H9 (cell line): Measurements from ENCODE around the gene AFAP1. TPM values are rescaled to one million over a fixed set of nuclear protein-coding genes. Genes with fewer than 3 reads are reported as not detected.

Experiments
- DNase-seq: peaks from one replicate; pipeline ENCODE4 v3.0.0-alpha.2; 2017
- H2AFZ ChIP-seq: one replicate; pipeline ENCODE4 v1.6.1; 2013; ENCODE audit warnings: mild to moderate bottlenecking, low read length, control low read depth, moderate library complexity
- H2AK5ac ChIP-seq: 2 replicates; pipeline ENCODE4 v1.6.1; 2013; ENCODE audit warnings: low read length, control low read depth, mixed read lengths; ENCODE audit not compliant: insufficient read length
- H2BK120ac ChIP-seq: one replicate; pipeline ENCODE4 v1.6.1; 2013; ENCODE audit warnings: low read depth, mild to moderate bottlenecking, low read length, control low read depth, inconsistent platforms; ENCODE audit not compliant: poor library complexity, severe bottlenecking
- H2BK12ac ChIP-seq: 2 replicates; pipeline ENCODE4 v1.6.1; 2013; ENCODE audit warnings: low read length, control low read depth, mixed read lengths, low read depth; ENCODE audit not compliant: insufficient read length
- H2BK15ac ChIP-seq: 2 replicates; pipeline ENCODE4 v1.6.1; 2013; ENCODE audit warnings: low read depth, low read length, control low read depth
- H2BK20ac ChIP-seq: one replicate; pipeline ENCODE4 v1.6.1; 2013; ENCODE audit warnings: low read depth, mild to moderate bottlenecking, low read length, control low read depth, inconsistent platforms; ENCODE audit not compliant: poor library complexity, severe bottlenecking
- H2BK5ac ChIP-seq: 2 replicates; pipeline ENCODE4 v1.6.1; 2013; ENCODE audit warnings: low read length, control low read depth, mixed read lengths; ENCODE audit not compliant: insufficient read length
- H3K14ac ChIP-seq: 2 replicates; pipeline ENCODE4 v1.6.1; 2013; ENCODE audit warnings: low read length, control low read depth; ENCODE audit not compliant: insufficient read depth
- H3K18ac ChIP-seq: 2 replicates; pipeline ENCODE4 v1.6.1; 2013; ENCODE audit warnings: low read depth, mild to moderate bottlenecking, mixed read lengths, low read length, control low read depth; ENCODE audit not compliant: insufficient read length
- H3K23ac ChIP-seq: 2 replicates; pipeline ENCODE4 v1.6.1; 2013; ENCODE audit warnings: low read length, control low read depth, mixed read lengths, low read depth; ENCODE audit not compliant: insufficient read length
- H3K23me2 ChIP-seq: 2 replicates; pipeline ENCODE4 v1.6.1; 2013; ENCODE audit warnings: low read depth, mild to moderate bottlenecking, mixed read lengths, low read length, control low read depth; ENCODE audit not compliant: insufficient read length, poor library complexity, severe bottlenecking
- H3K27ac ChIP-seq: 2 replicates; pipeline ENCODE4 v1.5.1; 2013; ENCODE audit warnings: low read length, control low read depth, mixed read lengths, low read depth; ENCODE audit not compliant: insufficient read length
- H3K27me3 ChIP-seq: 2 replicates; pipeline ENCODE4 v1.6.1; 2013; ENCODE audit warnings: low read length, control low read depth, inconsistent platforms; ENCODE audit not compliant: insufficient read depth
- H3K4ac ChIP-seq: 2 replicates; pipeline ENCODE4 v1.6.1; 2013; ENCODE audit warnings: low read depth, mild to moderate bottlenecking, control low read depth, inconsistent platforms, low read length, moderate library complexity
- H3K4me1 ChIP-seq: 2 replicates; pipeline ENCODE4 v1.6.1; 2013; ENCODE audit warnings: low read length, control low read depth, inconsistent platforms; ENCODE audit not compliant: insufficient read depth
- H3K4me2 ChIP-seq: 2 replicates; pipeline ENCODE4 v1.6.1; 2013; ENCODE audit warnings: low read length, control low read depth, mixed read lengths; ENCODE audit not compliant: insufficient read length, insufficient read depth
- H3K56ac ChIP-seq: 2 replicates; pipeline ENCODE4 v1.6.1; 2013; ENCODE audit warnings: low read depth, mild to moderate bottlenecking, mixed read lengths, low read length, control low read depth; ENCODE audit not compliant: insufficient read length
- H3K79me1 ChIP-seq: 2 replicates; pipeline ENCODE4 v1.6.1; 2013; ENCODE audit warnings: low read depth, mild to moderate bottlenecking, moderate library complexity, low read length, control low read depth, inconsistent platforms; ENCODE audit not compliant: insufficient read depth, poor library complexity, severe bottlenecking
- H3K79me2 ChIP-seq: 2 replicates; pipeline ENCODE4 v1.6.1; 2013; ENCODE audit warnings: low read length, control low read depth, inconsistent platforms; ENCODE audit not compliant: insufficient read depth
- H3K9ac ChIP-seq: 2 replicates; pipeline ENCODE4 v1.6.1; 2013; ENCODE audit warnings: low read length, control low read depth, mixed read lengths; ENCODE audit not compliant: insufficient read length; ENCODE audit errors: extremely low read depth
- H3K9me3 ChIP-seq: one replicate; pipeline ENCODE4 v1.6.1; 2013; ENCODE audit warnings: low read depth, low read length, inconsistent platforms; ENCODE audit not compliant: control insufficient read depth
- H3T11ph ChIP-seq: one replicate; pipeline ENCODE4 v1.6.1; 2013; ENCODE audit warnings: mild to moderate bottlenecking, low read length, control low read depth, inconsistent platforms
- H4K20me1 ChIP-seq: one replicate; pipeline ENCODE4 v1.6.1; 2013; ENCODE audit not compliant: control insufficient read depth, insufficient read length, insufficient read depth
- H4K5ac ChIP-seq: 2 replicates; pipeline ENCODE4 v1.6.1; 2013; ENCODE audit warnings: low read depth, mild to moderate bottlenecking, mixed read lengths, low read length, control low read depth; ENCODE audit not compliant: insufficient read length
- H4K8ac ChIP-seq: replicated peaks from 2 replicates; pipeline ENCODE4 v1.6.1; 2013; ENCODE audit warnings: low read length, control low read depth, mixed read lengths, low read depth; ENCODE audit not compliant: insufficient read length
- H4K91ac ChIP-seq: 2 replicates; pipeline ENCODE4 v1.6.1; 2013; ENCODE audit warnings: low read depth, mild to moderate bottlenecking, moderate library complexity, mixed read lengths, low read length, control low read depth; ENCODE audit not compliant: insufficient read length
- H3K27ac Mint-ChIP-seq, 3 experiments: 2 replicates in 2 of 3; 3 replicates in 1 of 3; pipeline ENCODE4 v1.8.0; 2020 to 2021; ENCODE audit warnings: mixed read lengths in 3 of 3, mild to moderate bottlenecking in 1 of 3, moderate library complexity in 1 of 3
- H3K27me3 Mint-ChIP-seq: 2 replicates; pipeline ENCODE4 v1.8.0; 2021; ENCODE audit warnings: low read depth, mild to moderate bottlenecking, moderate library complexity, mixed read lengths
- H3K36me3 Mint-ChIP-seq, 3 experiments: 2 replicates in 2 of 3; 3 replicates in 1 of 3; pipeline ENCODE4 v1.8.0; 2020 to 2021; ENCODE audit warnings: low read depth in 3 of 3, mixed read lengths in 3 of 3; ENCODE audit not compliant: insufficient read depth in 1 of 3
- H3K4me1 Mint-ChIP-seq, 2 experiments: 2 replicates each; pipeline ENCODE4 v1.8.0; 2020; ENCODE audit warnings: mixed read lengths in 2 of 2
- H3K4me3 Mint-ChIP-seq, 2 experiments: 2 replicates in 1 of 2; 3 replicates in 1 of 2; pipeline ENCODE4 v1.8.0; 2020 to 2021; ENCODE audit warnings: mild to moderate bottlenecking in 2 of 2, mixed read lengths in 2 of 2, moderate library complexity in 1 of 2
- H3K9me3 Mint-ChIP-seq, 2 experiments: 2 replicates in 1 of 2; 3 replicates in 1 of 2; pipeline ENCODE4 v1.8.0; 2020; ENCODE audit warnings: mild to moderate bottlenecking in 2 of 2, mixed read lengths in 2 of 2, moderate library complexity in 1 of 2
- CTCF ChIP-seq: fragments of 200-600 bp; sonication (generic); conservative IDR thresholded peaks from 3 replicates; pipeline ENCODE4 v1.8.0; 2021; ENCODE audit warnings: antibody characterized with exemption, mild to moderate bottlenecking
- WGBS: extraction: QIAGEN DNeasy Blood & Tissue Kit; methylation state at CpG from one replicate; pipeline ENCODE4 v1.1.7; 2013; ENCODE audit warnings: missing lambda C conversion rate, low lambda C conversion rate, mixed read lengths; ENCODE audit not compliant: insufficient read length; ENCODE audit errors: extremely low coverage; 5-methylcytosine and 5-hydroxymethylcytosine counted together
- total RNA-seq: library from RNA; stranded (reverse); gene quantifications from 2 replicates; pipeline ENCODE4 v1.2.1, GENCODE V29; 2021

AFAP1 gene
- total RNA-seq, 1 experiment from 2014 or later, result 6.5 TPM

- Histone ChIP-seq H2BK120ac (no peak overlapping the region), H3K27me3 (no peaks in the 10 kb centered on the region), H3K23ac (no peak overlapping the region), H4K91ac (no peak overlapping the region), H3K56ac (no peak overlapping the region), H2BK20ac (no peak overlapping the region), H4K20me1 (no peaks in the 10 kb centered on the region), H3K79me1 (no peaks in the 10 kb centered on the region), H3K4ac (no peak overlapping the region), H3K23me2 (no peaks in the 10 kb centered on the region), H2AFZ (no peak overlapping the region), H3K27ac (no peak overlapping the region), H3K18ac (no peak overlapping the region), H3T11ph (no peak overlapping the region), H3K4me1 (no peaks in the 10 kb centered on the region), H3K79me2 (no peaks in the 10 kb centered on the region), H3K4me2 (no peak overlapping the region), H4K8ac (no peak overlapping the region), H3K9ac (no peak overlapping the region), H2AK5ac (no peak overlapping the region), H2BK15ac (no peak overlapping the region), H2BK5ac (no peak overlapping the region), H3K9me3 (no peaks in the 10 kb centered on the region), H3K14ac (peak overlapping the region; percentile 18; the same call in 1 of the 2 replicates), H2BK12ac (no peak overlapping the region), H4K5ac (no peak overlapping the region)
- no peak for DNase-seq
- H3K27me3 Mint-ChIP-seq, result peaks cover 6% of the 10 kb centered on the region
- H3K36me3 Mint-ChIP-seq, result no peaks in the 10 kb centered on the region
- no CpG with 5 or more reads among the region's 4 CpGs for WGBS
- no peak overlapping the region; a peak in 1 of 7 replicates for H3K27ac Mint-ChIP-seq
- no peak overlapping the region for H3K4me3 Mint-ChIP-seq
- H3K4me1 Mint-ChIP-seq, result peaks cover 2 to 5% of the 10 kb centered on the region in 2 experiments; a peak in 3 of 4 replicates
- H3K9me3 Mint-ChIP-seq, result peaks cover 0 to 2% of the 10 kb centered on the region in 2 experiments; a peak in 2 of 5 replicates
- TF ChIP-seq CTCF, result no peak
Measured at GRCh38 chr4:7949759-7950158, 10.1 kb upstream of the AFAP1 start.
